K562 (cell line): ENCODE data around the gene TMEM151A. TPM values are rescaled to one million over a fixed set of nuclear protein-coding genes. Genes with fewer than 3 reads are reported as not detected.

Source experiments
- CBX1 ChIP-seq: sonication (generic); IDR thresholded peaks from 2 replicates; pipeline ENCODE4 v1.6.1; 2016; ENCODE audit warnings: antibody characterized with exemption, low read depth, mild to moderate bottlenecking
- CREB1 ChIP-seq, 2 experiments: sonication (generic) in 1 of 2; formaldehyde crosslinking in 1 of 2; IDR thresholded peaks; 2 replicates each; pipeline versions ENCODE4 v1.6.1 to v1.8.0; 2012 to 2022; ENCODE audit warnings: inconsistent platforms in 1 of 2, mild to moderate bottlenecking in 1 of 2, missing genetic modification reagents in 1 of 2, moderate library complexity in 1 of 2
- ELF1 ChIP-seq: fragments of 200-800 bp; sonication (Bioruptor generic); IDR thresholded peaks from 2 replicates; pipeline ENCODE4 v1.6.1; 2016; ENCODE audit warnings: missing genetic modification characterization, missing compliant biosample characterization
- ESRRB ChIP-seq: fragments of 250-450 bp; sonication (Bioruptor Pico); IDR thresholded peaks from 2 replicates; pipeline ENCODE4 v1.5.0; 2020; ENCODE audit warnings: mild to moderate bottlenecking, moderate library complexity, borderline replicate concordance
- HNRNPUL1 ChIP-seq: fragments of 200-400 bp; formaldehyde crosslinking; IDR thresholded peaks from 2 replicates; pipeline ENCODE4 v1.6.1; 2017; ENCODE audit warnings: low read length
- L3MBTL2 ChIP-seq: fragments of 450-650 bp; IDR thresholded peaks from 2 replicates; pipeline ENCODE4 v1.6.1; 2016; ENCODE audit warnings: mild to moderate bottlenecking, moderate library complexity
- MIER1 ChIP-seq: fragments of 450-650 bp; IDR thresholded peaks from 2 replicates; pipeline ENCODE4 v1.6.1; 2016; ENCODE audit warnings: antibody characterized with exemption, mild to moderate bottlenecking, low read depth
- NRF1 ChIP-seq, 2 experiments: fragments of 450-650 bp; IDR thresholded peaks in 1 of 2; conservative IDR thresholded peaks in 1 of 2; 2 replicates each; pipeline ENCODE4 v1.6.1; 2014; ENCODE audit warnings: mild to moderate bottlenecking in 2 of 2
- SIN3B ChIP-seq: fragments of 450-650 bp; IDR thresholded peaks from 2 replicates; pipeline ENCODE4 v1.6.1; 2017; ENCODE audit warnings: low read depth, mild to moderate bottlenecking, moderate library complexity
- SMARCE1 ChIP-seq: fragments of 450-650 bp; IDR thresholded peaks from 2 replicates; pipeline ENCODE4 v1.7.1; 2016; ENCODE audit warnings: mild to moderate bottlenecking
- SRSF3 ChIP-seq: fragments of 200-400 bp; formaldehyde crosslinking; IDR thresholded peaks from 2 replicates; pipeline ENCODE4 v1.6.1; 2016; ENCODE audit warnings: mild to moderate bottlenecking, low read length, moderate library complexity; ENCODE audit not compliant: insufficient read depth
- TEAD1 ChIP-seq, 2 experiments: fragments of 450-650 bp in 1 of 2; sonication (generic) in 1 of 2; formaldehyde crosslinking; IDR thresholded peaks; 2 replicates each; pipeline versions ENCODE4 v1.4.0 to v1.8.0; 2020 to 2022; ENCODE audit warnings: mild to moderate bottlenecking in 2 of 2, missing genetic modification reagents in 1 of 2
- TFAP4 ChIP-seq: sonication (generic); formaldehyde crosslinking; IDR thresholded peaks from 2 replicates; pipeline ENCODE4 v1.8.0; 2022; ENCODE audit warnings: missing genetic modification reagents, mild to moderate bottlenecking, moderate library complexity, borderline replicate concordance
- TRIM24 ChIP-seq, 2 experiments: fragments of 450-650 bp; IDR thresholded peaks; 2 replicates each; pipeline ENCODE4 v1.6.1; 2016
- ZBTB17 ChIP-seq: fragments of 450-650 bp; formaldehyde crosslinking; IDR thresholded peaks from 2 replicates; pipeline ENCODE4 v1.4.0; 2020; ENCODE audit warnings: mild to moderate bottlenecking
- ZBTB33 ChIP-seq: sonication (generic); formaldehyde crosslinking; IDR thresholded peaks from 2 replicates; pipeline ENCODE4 v1.8.1; 2023; ENCODE audit warnings: mild to moderate bottlenecking, missing genetic modification reagents
- ZC3H4 ChIP-seq: sonication (generic); formaldehyde crosslinking; IDR thresholded peaks from 2 replicates; pipeline ENCODE4 v1.9.0; 2021; ENCODE audit warnings: missing genetic modification reagents, borderline replicate concordance
- ZNF561 ChIP-seq: fragments of 450-650 bp; formaldehyde crosslinking; conservative IDR thresholded peaks from 2 replicates; pipeline ENCODE4 v1.4.0; 2020; ENCODE audit warnings: mild to moderate bottlenecking, moderate library complexity
- ZNF766 ChIP-seq: fragments of 200-800 bp; sonication (Bioruptor generic); conservative IDR thresholded peaks from 2 replicates; pipeline ENCODE4 v1.6.1; 2016; ENCODE audit warnings: missing genetic modification characterization, missing compliant biosample characterization
- polyA plus RNA-seq, 8 experiments: library from polyadenylated mRNA; depleted of rRNA in 4 of 8; stranded (reverse) in 5 of 8; unstranded in 3 of 8; fragments of >200 nt; fragmentation: Nextera tagmentation in 2 of 8; fragmentation: Illumina TruSeq in 1 of 8; extraction: Ambion mirVana in 2 of 8; extraction: Trizol in 1 of 8; gene quantifications; 2 replicates each; pipeline versions ENCODE4 v1.2.1 to v1.2.3, GENCODE V29; 2011 to 2014; ENCODE audit warnings: inconsistent platforms in 1 of 8, missing spikeins in 1 of 8
- total RNA-seq, 7 experiments: library from RNA; depleted of rRNA in 6 of 7; stranded (reverse); fragments of >200 nt in 6 of 7; fragmentation: Illumina TruSeq in 2 of 7; extraction: Trizol in 2 of 7; gene quantifications; 2 replicates each; pipeline versions ENCODE4 v1.2.1 to v1.2.3, GENCODE V29; 2011 to 2021; ENCODE audit warnings: low replicate concordance in 1 of 7
- TF ChIP-seq, protein P1 (sequence below): sonication (generic); formaldehyde crosslinking; IDR thresholded peaks from 2 replicates; pipeline ENCODE4 v1.8.0; 2023; ENCODE audit warnings: mild to moderate bottlenecking, missing genetic modification reagents
- TF ChIP-seq, protein P2 (sequence below): fragments of 200-800 bp; sonication (Bioruptor generic); IDR thresholded peaks from 2 replicates; pipeline ENCODE4 v1.6.1; 2017; ENCODE audit warnings: missing genetic modification characterization, missing compliant biosample characterization

Gene TMEM151A
- total and polyA plus RNA-seq, 9 of the 15 experiments (the other 6 are each of a cell fraction or from before 2014, with no cell fraction given), result not detected

DNA sequence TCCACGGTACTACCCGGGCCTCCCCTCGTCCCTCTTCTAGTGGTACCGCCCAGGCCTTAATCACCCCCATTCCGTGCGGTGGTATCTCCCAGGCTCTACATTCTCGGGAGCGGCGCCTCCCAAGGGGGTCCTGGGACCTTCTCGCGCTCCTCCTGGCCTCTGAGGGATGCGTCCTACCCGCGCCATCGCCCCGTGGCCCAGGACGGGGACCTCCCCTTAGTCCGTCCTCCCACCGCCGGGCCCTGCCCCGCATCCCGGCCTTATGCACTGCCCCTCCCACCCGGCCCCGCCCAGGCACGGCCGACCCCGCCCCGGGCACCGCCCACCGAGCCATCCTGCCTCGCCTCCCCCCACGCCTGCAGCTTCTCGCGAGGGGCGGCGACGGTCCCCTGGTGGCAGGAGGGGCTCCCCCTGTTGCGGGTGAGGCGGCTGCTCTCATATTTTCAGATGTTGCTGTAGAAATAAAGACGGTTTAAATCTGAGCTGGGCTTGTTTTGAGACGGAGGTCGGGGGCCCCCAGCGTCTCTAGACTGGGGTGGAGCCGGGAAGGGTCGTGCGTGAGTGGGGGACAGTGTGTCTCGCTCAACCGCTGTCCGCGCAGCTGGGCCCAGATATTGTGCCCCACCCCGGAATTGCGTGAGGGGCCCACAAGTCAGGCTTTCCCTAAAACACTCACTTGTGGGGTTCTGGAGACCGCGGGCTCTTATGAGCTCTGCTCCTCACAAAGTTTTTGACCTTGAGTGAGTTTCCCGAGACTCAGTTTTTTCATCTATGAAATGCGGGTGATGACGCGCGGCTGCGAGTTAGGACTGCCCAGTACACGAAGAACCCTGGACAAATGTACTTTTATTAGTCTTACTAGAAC, 24.1 kb upstream of the TMEM151A start (continued):
- TF ChIP-seq ZBTB33 (CRISPR knock-in tag) (0 out of 2 replicates have a peak, but pooled peaks have one; percentile 6), CBX1 (no peak), TRIM24 (IDR thresholded peaks at IDR 0.05) (no peak), ZBTB17 (no peak), HNRNPUL1 (no peak), ESRRB (CRISPR knock-in tag) (0 out of 2 replicates have a peak, but pooled peaks have one; percentile 15), ZC3H4 (CRISPR knock-in tag) (no peak), SIN3B (no peak), ZNF561 (CRISPR knock-in tag) (no peak), ZNF766 (CRISPR knock-in tag) (0 out of 2 replicates have a peak, but pooled peaks have one; percentile 13), TFAP4 (CRISPR knock-in tag) (0 out of 2 replicates have a peak, but pooled peaks have one; percentile 8), L3MBTL2 (peak; percentile 69), CREB1 (IDR thresholded peaks at IDR 0.05) (no peak), CREB1 (CRISPR knock-in tag; IDR thresholded peaks at IDR 0.05) (no peak), MIER1 (0 out of 2 replicates have a peak, but pooled peaks have one; percentile 23), NRF1 (conservative IDR thresholded peaks at IDR 0.05 in 1 of 2, IDR thresholded peaks at IDR 0.05 in 1 of 2) (no peak), SRSF3 (no peak), ELF1 (no peak), SMARCE1 (peak; percentile 53), TEAD1 (CRISPR knock-in tag; IDR thresholded peaks at IDR 0.05) (peak in 1 of 2 experiments; percentile 64; a peak in 3 of 4 replicates)
- TF ChIP-seq, protein P1, sequence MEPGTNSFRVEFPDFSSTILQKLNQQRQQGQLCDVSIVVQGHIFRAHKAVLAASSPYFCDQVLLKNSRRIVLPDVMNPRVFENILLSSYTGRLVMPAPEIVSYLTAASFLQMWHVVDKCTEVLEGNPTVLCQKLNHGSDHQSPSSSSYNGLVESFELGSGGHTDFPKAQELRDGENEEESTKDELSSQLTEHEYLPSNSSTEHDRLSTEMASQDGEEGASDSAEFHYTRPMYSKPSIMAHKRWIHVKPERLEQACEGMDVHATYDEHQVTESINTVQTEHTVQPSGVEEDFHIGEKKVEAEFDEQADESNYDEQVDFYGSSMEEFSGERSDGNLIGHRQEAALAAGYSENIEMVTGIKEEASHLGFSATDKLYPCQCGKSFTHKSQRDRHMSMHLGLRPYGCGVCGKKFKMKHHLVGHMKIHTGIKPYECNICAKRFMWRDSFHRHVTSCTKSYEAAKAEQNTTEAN (CRISPR knock-in tag), result peak; percentile 65; the same call in 1 of the 2 replicates
- TF ChIP-seq, protein P2, sequence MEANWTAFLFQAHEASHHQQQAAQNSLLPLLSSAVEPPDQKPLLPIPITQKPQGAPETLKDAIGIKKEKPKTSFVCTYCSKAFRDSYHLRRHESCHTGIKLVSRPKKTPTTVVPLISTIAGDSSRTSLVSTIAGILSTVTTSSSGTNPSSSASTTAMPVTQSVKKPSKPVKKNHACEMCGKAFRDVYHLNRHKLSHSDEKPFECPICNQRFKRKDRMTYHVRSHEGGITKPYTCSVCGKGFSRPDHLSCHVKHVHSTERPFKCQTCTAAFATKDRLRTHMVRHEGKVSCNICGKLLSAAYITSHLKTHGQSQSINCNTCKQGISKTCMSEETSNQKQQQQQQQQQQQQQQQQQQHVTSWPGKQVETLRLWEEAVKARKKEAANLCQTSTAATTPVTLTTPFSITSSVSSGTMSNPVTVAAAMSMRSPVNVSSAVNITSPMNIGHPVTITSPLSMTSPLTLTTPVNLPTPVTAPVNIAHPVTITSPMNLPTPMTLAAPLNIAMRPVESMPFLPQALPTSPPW (CRISPR knock-in tag), result peak; percentile 92
